ENCODE results near the gene GPD1. TPM values are rescaled to one million over a fixed set of nuclear protein-coding genes. Genes with fewer than 3 reads are reported as not detected.

Gene GPD1
- total RNA-seq, 1 donor from 2014 or later: 0.81 TPM

DNA sequence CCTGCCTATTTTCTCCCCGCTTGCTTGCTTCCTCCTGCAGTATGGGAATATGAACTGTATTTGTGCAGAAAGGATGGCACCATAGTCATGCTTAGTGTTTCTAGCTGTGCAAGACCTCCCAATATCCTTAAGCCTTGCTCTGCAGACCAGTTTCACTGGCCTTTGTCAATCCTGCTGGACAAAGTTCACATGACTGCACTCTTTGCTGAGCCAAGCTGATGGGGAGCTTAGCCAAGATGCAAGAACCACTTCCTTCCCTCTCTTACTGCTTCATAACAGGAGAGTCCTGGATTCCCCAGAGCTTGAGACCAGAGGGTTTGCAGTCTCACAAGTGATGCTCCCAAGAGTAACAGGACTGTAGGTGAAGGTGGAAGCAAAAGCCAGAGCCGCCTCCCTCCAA is 42.6 kb upstream of the GPD1 start:
- Mint-ChIP-seq H3K27me3 (ENCODE audit: unreplicated experiment) (peaks cover 21% of the 10 kb centered on the region), H3K36me3 (ENCODE audit: unreplicated experiment) (peaks cover 26% of the 10 kb centered on the region), H3K4me3 (ENCODE audit: unreplicated experiment) (peak overlapping the region; percentile 82), H3K9me3 (ENCODE audit: unreplicated experiment) (peaks cover 25% of the 10 kb centered on the region), H3K27ac (ENCODE audit: unreplicated experiment) (peak overlapping the region; percentile 45), H3K4me1 (ENCODE audit: low read depth, unreplicated experiment) (peaks cover 56% of the 10 kb centered on the region)
- TF ChIP-seq, protein P1, sequence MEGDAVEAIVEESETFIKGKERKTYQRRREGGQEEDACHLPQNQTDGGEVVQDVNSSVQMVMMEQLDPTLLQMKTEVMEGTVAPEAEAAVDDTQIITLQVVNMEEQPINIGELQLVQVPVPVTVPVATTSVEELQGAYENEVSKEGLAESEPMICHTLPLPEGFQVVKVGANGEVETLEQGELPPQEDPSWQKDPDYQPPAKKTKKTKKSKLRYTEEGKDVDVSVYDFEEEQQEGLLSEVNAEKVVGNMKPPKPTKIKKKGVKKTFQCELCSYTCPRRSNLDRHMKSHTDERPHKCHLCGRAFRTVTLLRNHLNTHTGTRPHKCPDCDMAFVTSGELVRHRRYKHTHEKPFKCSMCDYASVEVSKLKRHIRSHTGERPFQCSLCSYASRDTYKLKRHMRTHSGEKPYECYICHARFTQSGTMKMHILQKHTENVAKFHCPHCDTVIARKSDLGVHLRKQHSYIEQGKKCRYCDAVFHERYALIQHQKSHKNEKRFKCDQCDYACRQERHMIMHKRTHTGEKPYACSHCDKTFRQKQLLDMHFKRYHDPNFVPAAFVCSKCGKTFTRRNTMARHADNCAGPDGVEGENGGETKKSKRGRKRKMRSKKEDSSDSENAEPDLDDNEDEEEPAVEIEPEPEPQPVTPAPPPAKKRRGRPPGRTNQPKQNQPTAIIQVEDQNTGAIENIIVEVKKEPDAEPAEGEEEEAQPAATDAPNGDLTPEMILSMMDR (IDR thresholded peaks at IDR 0.05; ENCODE audit: partially characterized antibody, unreplicated experiment): no peak
- no peak for DNase-seq

DNA sequence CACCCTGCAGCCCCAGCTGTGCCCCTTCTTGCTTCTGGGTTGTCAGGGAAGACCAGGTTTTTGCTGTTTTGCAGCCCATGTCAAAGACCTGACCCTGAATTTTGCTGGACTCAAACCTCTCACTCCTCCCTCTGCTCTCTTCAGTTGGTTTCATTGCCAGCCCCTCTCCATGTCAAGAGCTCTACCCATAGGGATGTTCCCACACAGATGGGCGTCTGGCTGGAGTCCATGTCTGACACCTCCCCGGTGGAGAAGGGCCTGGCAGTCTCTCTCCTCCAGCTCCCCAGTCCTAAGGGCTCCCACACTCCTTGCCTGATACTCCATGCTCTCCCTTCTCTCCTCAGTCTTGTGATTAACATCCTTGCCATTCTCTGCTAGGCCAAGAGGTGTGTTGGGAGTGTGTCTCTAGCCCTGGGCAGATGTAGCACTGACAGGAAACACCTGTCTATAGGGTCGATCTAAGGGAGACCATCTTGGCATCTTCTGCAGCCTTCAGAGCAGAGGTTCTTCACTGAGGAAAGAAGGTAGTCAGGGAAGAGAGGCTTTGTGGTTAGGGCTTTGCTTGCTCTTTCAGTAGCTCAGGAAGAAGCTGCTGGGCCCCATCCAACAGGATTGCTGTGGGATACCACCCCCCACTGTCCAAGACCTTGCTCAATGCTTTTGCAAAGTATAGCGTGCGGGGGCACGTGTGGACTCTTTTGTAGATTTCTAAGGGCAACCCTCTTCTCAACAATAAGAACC is 41.7 kb upstream of the GPD1 start:
- DNase-seq: no peak
- peaks cover 22% of the 10 kb centered on the region for H3K36me3 Mint-ChIP-seq (ENCODE audit: unreplicated experiment)
- H3K27ac Mint-ChIP-seq (ENCODE audit: unreplicated experiment): peak overlapping the region; percentile 60
- peak overlapping the region; percentile 82 for H3K4me3 Mint-ChIP-seq (ENCODE audit: unreplicated experiment)
- TF ChIP-seq, protein P1 (IDR thresholded peaks at IDR 0.05; ENCODE audit: partially characterized antibody, unreplicated experiment): no peak
- H3K27me3 Mint-ChIP-seq (ENCODE audit: unreplicated experiment): peaks cover 14% of the 10 kb centered on the region
- H3K4me1 Mint-ChIP-seq (ENCODE audit: low read depth, unreplicated experiment): peaks cover 47% of the 10 kb centered on the region
- peaks cover 17% of the 10 kb centered on the region for H3K9me3 Mint-ChIP-seq (ENCODE audit: unreplicated experiment)

DNA sequence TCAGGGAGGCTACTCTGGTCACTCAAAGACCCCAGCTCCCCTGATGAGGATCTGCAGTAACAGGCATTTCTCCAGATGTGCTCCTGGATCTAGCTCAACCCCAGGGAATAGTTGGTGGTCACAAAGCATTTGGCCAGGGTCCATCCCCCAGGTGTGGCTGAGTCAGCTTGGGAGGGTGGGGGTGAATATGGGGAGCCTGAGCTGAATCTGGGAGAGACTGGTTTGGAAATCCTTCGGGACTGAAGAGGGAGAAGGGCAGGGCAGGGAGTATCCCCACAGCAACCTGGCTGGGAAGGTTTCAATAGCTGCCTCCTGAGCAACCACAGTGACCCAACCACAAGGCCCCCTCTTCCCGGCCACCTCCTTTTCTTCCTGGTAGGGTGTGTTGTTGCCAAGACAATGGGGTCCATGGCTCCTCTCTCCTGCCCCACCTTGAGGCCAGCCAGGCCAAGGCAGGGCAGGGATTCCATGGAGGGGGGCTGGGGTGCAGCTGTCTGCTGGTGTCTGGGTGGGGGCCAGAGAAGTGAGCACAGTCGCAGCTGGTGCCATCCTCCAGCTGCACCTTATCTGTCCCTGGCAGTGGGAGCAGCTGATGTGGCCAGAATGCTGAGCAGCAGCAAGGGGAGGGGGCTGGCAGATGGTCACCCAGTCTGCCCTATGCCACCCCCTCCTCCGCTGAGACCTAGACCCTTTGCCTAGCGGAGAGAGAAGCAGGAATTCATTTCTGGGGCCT is 40.9 kb upstream of the GPD1 start:
- H3K36me3 Mint-ChIP-seq (ENCODE audit: unreplicated experiment): peaks cover 21% of the 10 kb centered on the region
- peak; percentile 45 for DNase-seq
- peaks cover 13% of the 10 kb centered on the region for H3K27me3 Mint-ChIP-seq (ENCODE audit: unreplicated experiment)
- H3K4me3 Mint-ChIP-seq (ENCODE audit: unreplicated experiment): peak overlapping the region; percentile 82
- peaks cover 16% of the 10 kb centered on the region for H3K9me3 Mint-ChIP-seq (ENCODE audit: unreplicated experiment)
- H3K27ac Mint-ChIP-seq (ENCODE audit: unreplicated experiment): peak overlapping the region; percentile 79
- TF ChIP-seq, protein P1 (IDR thresholded peaks at IDR 0.05; ENCODE audit: partially characterized antibody, unreplicated experiment): no peak
- H3K4me1 Mint-ChIP-seq (ENCODE audit: low read depth, unreplicated experiment): peaks cover 47% of the 10 kb centered on the region

DNA sequence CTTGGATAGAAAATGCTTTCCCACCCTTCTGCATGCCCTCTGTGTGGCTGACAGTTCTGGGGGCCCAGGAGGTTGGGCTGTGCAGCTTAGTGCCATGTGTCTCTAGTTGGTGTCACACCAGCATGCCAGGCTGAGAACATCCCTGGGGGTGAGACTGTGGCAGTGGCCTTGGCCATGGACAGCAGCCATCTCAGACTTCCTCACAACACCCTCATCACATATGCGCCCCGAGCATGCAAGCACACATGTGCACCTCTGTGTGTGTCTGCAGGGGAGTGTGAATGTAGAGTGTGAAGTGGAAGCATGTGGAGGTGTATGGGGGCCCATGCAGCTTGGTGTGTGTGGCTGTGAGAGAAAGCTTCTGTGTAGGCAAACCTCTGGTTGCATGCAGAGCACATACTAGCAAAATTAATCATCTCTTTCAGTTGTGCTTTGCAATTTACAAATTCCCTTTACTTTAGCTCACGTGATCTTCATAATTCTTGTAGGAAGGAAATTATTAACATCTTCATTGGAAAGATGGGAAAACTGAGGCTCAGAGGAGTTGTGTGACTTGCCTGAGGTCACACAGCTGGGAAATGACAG is 38.0 kb upstream of the GPD1 start:
- no peak overlapping the region for H3K4me3 Mint-ChIP-seq (ENCODE audit: unreplicated experiment)
- no peak overlapping the region for H3K27ac Mint-ChIP-seq (ENCODE audit: unreplicated experiment)
- TF ChIP-seq, protein P1 (IDR thresholded peaks at IDR 0.05; ENCODE audit: partially characterized antibody, unreplicated experiment): no peak
- peaks cover 20% of the 10 kb centered on the region for H3K36me3 Mint-ChIP-seq (ENCODE audit: unreplicated experiment)
- DNase-seq: no peak
- peaks cover 41% of the 10 kb centered on the region for H3K4me1 Mint-ChIP-seq (ENCODE audit: low read depth, unreplicated experiment)
- peaks cover 18% of the 10 kb centered on the region for H3K27me3 Mint-ChIP-seq (ENCODE audit: unreplicated experiment)
- peaks cover 6% of the 10 kb centered on the region for H3K9me3 Mint-ChIP-seq (ENCODE audit: unreplicated experiment)

All from glutamatergic neuron (in vitro differentiated cells).